GM12878 (cell line): ENCODE data around the gene COL23A1. TPM values are rescaled to one million over a fixed set of nuclear protein-coding genes. Genes with fewer than 3 reads are reported as not detected.

ENCODE experiments used
- ATAC-seq: fragments of 200-7000 bp; cut with Tn5 transposase; 3 replicates; pipeline ENCODE4 v1.9.1; 2020; ENCODE audit warnings: mild to moderate bottlenecking, moderate library complexity
- BruUV-seq: library from RNA; stranded (reverse); fragments of 400-500 nt; replicated peaks from 2 replicates; lab custom pipeline; 2021; lab: Mats Ljungman, UMichigan
- CTCF ChIA-PET: fragments of 300-600 bp; sonication (Branson Sonifier 250); formaldehyde crosslinking; extraction: SDS; loops from one replicate; lab custom pipeline; 2021; ENCODE audit warnings: inconsistent platforms; lab: Yijun Ruan, JAX
- POLR2A ChIA-PET: fragments of 350-600 bp; formaldehyde crosslinking; extraction: SDS; loops from one replicate; lab custom pipeline; 2021; ENCODE audit warnings: inconsistent platforms; lab: Charles Lee
- RAD21 ChIA-PET: fragments of 300-600 bp; sonication (Branson Sonifier 250); formaldehyde crosslinking; loops from one replicate; lab custom pipeline; 2023; ENCODE audit warnings: antibody characterized with exemption; ENCODE audit not compliant: unreplicated experiment; lab: Charles Lee
- SMC1A ChIA-PET: fragments of 300-600 bp; sonication (Branson Sonifier 250); formaldehyde crosslinking; loops from one replicate; lab custom pipeline; 2023; ENCODE audit not compliant: unreplicated experiment, uncharacterized antibody; lab: Charles Lee
- DNase-seq: peaks from one replicate; pipeline ENCODE4 v3.0.0-alpha.2; 2011; ENCODE audit warnings: low read depth, low spot score
- FAIRE-seq: peaks from 3 replicates; lab custom pipeline; 2011; peaks lifted over from hg19 to GRCh38; lab: Jason Lieb, UNC
- H2AFZ ChIP-seq: 2 replicates; pipeline ENCODE4 v1.6.0; 2011; ENCODE audit warnings: low read depth, low read length, control low read depth; ENCODE audit not compliant: control insufficient read depth
- H3K27ac ChIP-seq: 2 replicates; pipeline ENCODE4 v1.5.1; 2011; ENCODE audit warnings: control low read depth; ENCODE audit not compliant: control insufficient read depth, insufficient read depth
- H3K27me3 ChIP-seq, 2 experiments: replicated peaks in 1 of 2; 2 replicates each; pipeline versions ENCODE4 v1.6.0 to v1.6.1; 2011; ENCODE audit warnings: low read length in 1 of 2; ENCODE audit not compliant: control insufficient read depth in 2 of 2, insufficient read depth in 2 of 2
- H3K36me3 ChIP-seq, 2 experiments: 2 replicates each; pipeline ENCODE4 v1.5.1; 2011; ENCODE audit warnings: low read length in 1 of 2; ENCODE audit not compliant: control insufficient read depth in 2 of 2, insufficient read depth in 2 of 2
- H3K4me1 ChIP-seq: 2 replicates; pipeline ENCODE4 v1.6.1; 2011; ENCODE audit warnings: mild to moderate bottlenecking, low read length, moderate library complexity, mixed read lengths; ENCODE audit not compliant: control insufficient read depth, insufficient read depth
- H3K4me2 ChIP-seq: 2 replicates; pipeline ENCODE4 v1.6.0; 2011; ENCODE audit warnings: control low read depth; ENCODE audit not compliant: control insufficient read depth, insufficient read depth
- H3K4me3 ChIP-seq: fragments of 200-600 bp; sonication (generic); 2 replicates; pipeline ENCODE4 v1.5.1; 2016
- H3K79me2 ChIP-seq: 2 replicates; pipeline ENCODE4 v1.6.0; 2011; ENCODE audit warnings: low read length; ENCODE audit not compliant: control insufficient read depth, insufficient read depth
- H3K9ac ChIP-seq: 2 replicates; pipeline ENCODE4 v1.8.0; 2011; ENCODE audit warnings: low read length, control low read depth, mixed read lengths; ENCODE audit not compliant: control insufficient read depth, insufficient read depth
- H3K9me3 ChIP-seq: replicated peaks from 3 replicates; pipeline ENCODE4 v1.5.1; 2011; ENCODE audit warnings: mild to moderate bottlenecking, low read length; ENCODE audit not compliant: control insufficient read depth, insufficient read depth
- H4K20me1 ChIP-seq: 2 replicates; pipeline ENCODE4 v1.6.0; 2011; ENCODE audit not compliant: control insufficient read depth, insufficient read depth
- BMI1 ChIP-seq: fragments of 450-650 bp; IDR thresholded peaks from 2 replicates; pipeline ENCODE4 v1.6.1; 2016; ENCODE audit warnings: mild to moderate bottlenecking, moderate library complexity, borderline replicate concordance
- RAD21 ChIP-seq: IDR thresholded peaks from 2 replicates; pipeline ENCODE4 v1.6.1; 2011; ENCODE audit warnings: mild to moderate bottlenecking, low read depth, low read length, moderate library complexity; ENCODE audit not compliant: insufficient read depth
- RUNX3 ChIP-seq: IDR thresholded peaks from 2 replicates; pipeline ENCODE4 v1.6.1; 2012; ENCODE audit warnings: low read length, inconsistent platforms
- SMC3 ChIP-seq: IDR thresholded peaks from 2 replicates; pipeline ENCODE4 v1.6.1; 2011; ENCODE audit warnings: low read length, improper control_type of control experiment, borderline replicate concordance
- SPI1 ChIP-seq: IDR thresholded peaks from 2 replicates; pipeline ENCODE4 v1.6.1; 2011; ENCODE audit warnings: low read depth, mild to moderate bottlenecking, low read length, moderate library complexity, borderline replicate concordance; ENCODE audit not compliant: insufficient read depth
- YY1 ChIP-seq: IDR thresholded peaks from 2 replicates; pipeline ENCODE4 v1.6.1; 2011; ENCODE audit warnings: low read depth, mild to moderate bottlenecking, low read length
- WGBS: methylation state at CpG from one replicate; pipeline ENCODE4 v1.1.6; 2016; ENCODE audit warnings: low lambda C conversion rate; ENCODE audit not compliant: insufficient replicate concordance, insufficient coverage; ENCODE audit errors: missing lambda C conversion rate; 5-methylcytosine and 5-hydroxymethylcytosine counted together
- in situ Hi-C: fragments of 300-500 bp; cut with MboI; formaldehyde crosslinking; loops from 9 replicates; pipeline ENCODE4 v1.14.3; 2018; ENCODE audit warnings: mixed read lengths
- intact Hi-C: fragments of 100-400 bp; cut with micrococcal nuclease; formaldehyde crosslinking; loops from one replicate; pipeline ENCODE4 v1.14.2; 2022; ENCODE audit not compliant: unreplicated experiment
- polyA plus RNA-seq, 11 experiments: library from polyadenylated mRNA; depleted of rRNA in 4 of 11; unstranded in 6 of 11; stranded (reverse) in 5 of 11; fragments of >200 nt; fragmentation: Nextera tagmentation in 4 of 11; fragmentation: Illumina TruSeq in 1 of 11; extraction: Ambion mirVana in 4 of 11; extraction: Trizol in 1 of 11; gene quantifications; 1 replicate in 1 of 11; 2 replicates in 10 of 11; pipeline versions ENCODE4 v1.2.1 to v1.2.3, GENCODE V29; 2011 to 2016; ENCODE audit warnings: inconsistent platforms in 2 of 11, missing spikeins in 2 of 11, low read depth in 1 of 11
- total RNA-seq, 4 experiments: library from RNA; depleted of rRNA in 3 of 4; stranded (reverse); fragments of >200 nt in 3 of 4; fragmentation: Illumina TruSeq in 1 of 4; extraction: Trizol in 1 of 4; gene quantifications; 2 replicates each; pipeline versions ENCODE4 v1.2.1 to v1.2.3, GENCODE V29; 2013 to 2021
- TF ChIP-seq, protein P1 (sequence below), 3 experiments: IDR thresholded peaks in 2 of 3; conservative IDR thresholded peaks in 1 of 3; 2 replicates each; pipeline ENCODE4 v1.5.1; 2011; ENCODE audit warnings: low read depth in 3 of 3, low read length in 3 of 3, mild to moderate bottlenecking in 3 of 3, control low read depth in 2 of 3, moderate library complexity in 2 of 3, inconsistent platforms in 1 of 3, mixed read lengths in 1 of 3; ENCODE audit not compliant: control insufficient read depth in 2 of 3, insufficient read depth in 1 of 3; ENCODE audit errors: extremely low read depth in 1 of 3
- TF ChIP-seq, protein P2 (sequence below): fragments of 450-650 bp; IDR thresholded peaks from 2 replicates; pipeline ENCODE4 v1.6.1; 2016; ENCODE audit warnings: mild to moderate bottlenecking
- TF ChIP-seq, protein P3 (sequence below): fragments of 450-650 bp; IDR thresholded peaks from 2 replicates; pipeline ENCODE4 v1.6.1; 2017; ENCODE audit warnings: mild to moderate bottlenecking

Gene COL23A1
- total and polyA plus RNA-seq, 10 of the 15 experiments (the other 5 are each of a cell fraction or from before 2014, with no cell fraction given) = 0.03 to 0.83 (median 0.09) TPM; not detected in 5

DNA sequence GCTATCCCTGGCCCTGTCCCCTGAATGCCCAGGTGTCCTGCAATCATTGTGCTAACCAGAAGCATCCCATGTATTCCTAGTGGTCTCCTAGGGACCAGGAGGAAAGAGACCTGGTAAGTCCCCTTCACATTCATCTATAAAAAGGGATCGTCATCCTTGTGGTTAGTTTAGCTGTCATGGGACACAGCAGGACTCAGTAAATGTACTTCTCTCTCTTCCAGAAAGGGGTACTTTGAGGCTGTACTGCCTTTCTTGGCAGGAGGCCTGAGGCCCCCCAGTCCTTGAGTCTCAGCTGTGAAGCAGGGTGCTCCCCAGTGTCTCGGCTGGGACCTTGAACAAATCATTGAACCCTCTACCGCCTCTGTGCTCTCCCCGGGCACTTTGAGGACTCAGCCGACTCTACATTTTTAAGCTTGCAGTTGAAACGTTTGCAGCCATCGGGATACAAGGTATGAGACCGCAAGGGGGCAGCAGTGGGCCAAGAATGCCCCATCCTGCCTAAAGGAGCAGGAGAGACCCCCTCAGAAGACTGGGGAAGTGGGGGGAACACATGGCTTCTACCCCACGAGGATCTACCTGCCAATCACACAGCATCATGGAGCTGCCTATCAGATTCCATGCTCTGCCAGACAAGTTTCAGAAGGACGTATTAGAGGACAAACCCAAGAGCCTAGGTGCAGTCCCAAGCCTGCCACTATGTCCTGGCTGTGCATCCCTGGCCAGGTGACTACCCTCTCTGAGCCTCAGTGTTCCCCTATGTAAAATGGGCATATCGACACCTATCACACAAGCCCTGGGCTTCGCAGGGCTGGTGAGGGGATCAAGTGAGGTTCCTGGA lies 355.2 kb downstream of the COL23A1 start:
- Histone ChIP-seq H3K4me1 (peaks cover 48% of the 10 kb centered on the region), H3K79me2 (peaks cover 23% of the 10 kb centered on the region), H3K27ac (no peak overlapping the region), H2AFZ (peak overlapping the region; percentile 84), H4K20me1 (no peaks in the 10 kb centered on the region), H3K36me3 (no peaks in the 10 kb centered on the region; a peak in 3 of 4 replicates), H3K4me3 (no peak overlapping the region), H3K9ac (no peak overlapping the region; the same call in 1 of the 2 replicates), H3K27me3 (no peaks in the 10 kb centered on the region), H3K9me3 (no peaks in the 10 kb centered on the region), H3K4me2 (no peak overlapping the region)
- DNase-seq (no peak), ATAC-seq (peak; percentile 40), FAIRE-seq (no peak)
- WGBS = 22% methylated on average over 12 of the region's 12 CpGs
- CTCF ChIA-PET = interaction anchor here (0.6 to 1.4 kb wide), 17 partner anchors 10 to 1261 kb away, joined by 3 to 6 read pairs (median 3); partner anchors contain the start of gene HNRNPAB
- POLR2A ChIA-PET = interaction anchor here (0.7 kb wide), 1 partner anchor 1747 kb away, joined by 3 read pairs; no protein-coding TSS in a partner anchor
- RAD21 ChIA-PET = interaction anchor here (0.8 to 1.0 kb wide), 2 partner anchors 16 to 226 kb away, joined by 3 read pairs; no protein-coding TSS in a partner anchor
- no TSS peak for BruUV-seq
- intact Hi-C loops (loop anchor here (2.0 to 5.0 kb wide), 2 partner anchors 316 to 1257 kb away; no protein-coding TSS in a partner anchor), in situ Hi-C loops (no loop called here)
- SMC1A ChIA-PET = interaction anchor here (1.0 to 1.8 kb wide), 2 partner anchors 23 to 317 kb away, joined by 3 to 4 read pairs; no protein-coding TSS in a partner anchor
- TF ChIP-seq, protein P1, sequence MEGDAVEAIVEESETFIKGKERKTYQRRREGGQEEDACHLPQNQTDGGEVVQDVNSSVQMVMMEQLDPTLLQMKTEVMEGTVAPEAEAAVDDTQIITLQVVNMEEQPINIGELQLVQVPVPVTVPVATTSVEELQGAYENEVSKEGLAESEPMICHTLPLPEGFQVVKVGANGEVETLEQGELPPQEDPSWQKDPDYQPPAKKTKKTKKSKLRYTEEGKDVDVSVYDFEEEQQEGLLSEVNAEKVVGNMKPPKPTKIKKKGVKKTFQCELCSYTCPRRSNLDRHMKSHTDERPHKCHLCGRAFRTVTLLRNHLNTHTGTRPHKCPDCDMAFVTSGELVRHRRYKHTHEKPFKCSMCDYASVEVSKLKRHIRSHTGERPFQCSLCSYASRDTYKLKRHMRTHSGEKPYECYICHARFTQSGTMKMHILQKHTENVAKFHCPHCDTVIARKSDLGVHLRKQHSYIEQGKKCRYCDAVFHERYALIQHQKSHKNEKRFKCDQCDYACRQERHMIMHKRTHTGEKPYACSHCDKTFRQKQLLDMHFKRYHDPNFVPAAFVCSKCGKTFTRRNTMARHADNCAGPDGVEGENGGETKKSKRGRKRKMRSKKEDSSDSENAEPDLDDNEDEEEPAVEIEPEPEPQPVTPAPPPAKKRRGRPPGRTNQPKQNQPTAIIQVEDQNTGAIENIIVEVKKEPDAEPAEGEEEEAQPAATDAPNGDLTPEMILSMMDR (IDR thresholded peaks at IDR 0.05 in 2 of 3, conservative IDR thresholded peaks at IDR 0.05 in 1 of 3; ENCODE audit: control insufficient read depth in 2 of 3, extremely low read depth in 1 of 3, insufficient read depth in 1 of 3, low read depth in 3 of 3, low read length in 3 of 3) = peak; percentile 78 to 85 (median 81)
- TF ChIP-seq RAD21 = peak; percentile 76
- peak; percentile 12; the same call in 1 of the 2 replicates for TF ChIP-seq SPI1
- TF ChIP-seq SMC3 = peak; percentile 50; the same call in 1 of the 2 replicates
- TF ChIP-seq, protein P2, sequence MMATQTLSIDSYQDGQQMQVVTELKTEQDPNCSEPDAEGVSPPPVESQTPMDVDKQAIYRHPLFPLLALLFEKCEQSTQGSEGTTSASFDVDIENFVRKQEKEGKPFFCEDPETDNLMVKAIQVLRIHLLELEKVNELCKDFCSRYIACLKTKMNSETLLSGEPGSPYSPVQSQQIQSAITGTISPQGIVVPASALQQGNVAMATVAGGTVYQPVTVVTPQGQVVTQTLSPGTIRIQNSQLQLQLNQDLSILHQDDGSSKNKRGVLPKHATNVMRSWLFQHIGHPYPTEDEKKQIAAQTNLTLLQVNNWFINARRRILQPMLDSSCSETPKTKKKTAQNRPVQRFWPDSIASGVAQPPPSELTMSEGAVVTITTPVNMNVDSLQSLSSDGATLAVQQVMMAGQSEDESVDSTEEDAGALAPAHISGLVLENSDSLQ = peak; percentile 68
- TF ChIP-seq RUNX3 = peak; percentile 46
- TF ChIP-seq, protein P3, sequence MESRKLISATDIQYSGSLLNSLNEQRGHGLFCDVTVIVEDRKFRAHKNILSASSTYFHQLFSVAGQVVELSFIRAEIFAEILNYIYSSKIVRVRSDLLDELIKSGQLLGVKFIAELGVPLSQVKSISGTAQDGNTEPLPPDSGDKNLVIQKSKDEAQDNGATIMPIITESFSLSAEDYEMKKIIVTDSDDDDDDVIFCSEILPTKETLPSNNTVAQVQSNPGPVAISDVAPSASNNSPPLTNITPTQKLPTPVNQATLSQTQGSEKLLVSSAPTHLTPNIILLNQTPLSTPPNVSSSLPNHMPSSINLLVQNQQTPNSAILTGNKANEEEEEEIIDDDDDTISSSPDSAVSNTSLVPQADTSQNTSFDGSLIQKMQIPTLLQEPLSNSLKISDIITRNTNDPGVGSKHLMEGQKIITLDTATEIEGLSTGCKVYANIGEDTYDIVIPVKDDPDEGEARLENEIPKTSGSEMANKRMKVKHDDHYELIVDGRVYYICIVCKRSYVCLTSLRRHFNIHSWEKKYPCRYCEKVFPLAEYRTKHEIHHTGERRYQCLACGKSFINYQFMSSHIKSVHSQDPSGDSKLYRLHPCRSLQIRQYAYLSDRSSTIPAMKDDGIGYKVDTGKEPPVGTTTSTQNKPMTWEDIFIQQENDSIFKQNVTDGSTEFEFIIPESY = no peak
- TF ChIP-seq BMI1 = no peak
- peak; percentile 49; the same call in 1 of the 2 replicates for TF ChIP-seq YY1
